Lower lobe of right lung (tissue), 2 donors: ENCODE data around the gene UNC13D. TPM values are rescaled to one million over a fixed set of nuclear protein-coding genes. Genes with fewer than 3 reads are reported as not detected.

Experiments
- ATAC-seq, 2 donors: fragments of 200-7000 bp; cut with Tn5 transposase; one replicate each; pipeline ENCODE4 v1.9.1; 2020 to 2022; ENCODE audit warnings: mild to moderate bottlenecking in 2 of 2, moderate library complexity in 2 of 2
- DNase-seq: peaks from one replicate; pipeline ENCODE4 v3.0.0-alpha.2; 2020
- H3K27ac ChIP-seq: fragments of 200-600 bp; one replicate; pipeline ENCODE4 v1.8.0; 2022
- H3K27me3 ChIP-seq: fragments of 200-600 bp; one replicate; pipeline ENCODE4 v1.8.0; 2022; ENCODE audit warnings: low read depth
- H3K36me3 ChIP-seq: fragments of 200-600 bp; one replicate; pipeline ENCODE4 v1.8.0; 2022; ENCODE audit warnings: mild to moderate bottlenecking
- H3K4me1 ChIP-seq: fragments of 200-600 bp; one replicate; pipeline ENCODE4 v1.8.0; 2022
- H3K4me3 ChIP-seq: fragments of 200-600 bp; one replicate; pipeline ENCODE4 v1.8.0; 2022; ENCODE audit warnings: mild to moderate bottlenecking
- H3K9me3 ChIP-seq: fragments of 200-600 bp; one replicate; pipeline ENCODE4 v1.8.0; 2022
- CTCF ChIP-seq: fragments of 200-600 bp; IDR thresholded peaks from one replicate; pipeline ENCODE4 v1.8.0; 2022; ENCODE audit warnings: antibody characterized with exemption, mild to moderate bottlenecking
- intact Hi-C: fragments of 100-400 bp; cut with DNase I; formaldehyde crosslinking; loops from one replicate; pipeline ENCODE4 v1.11.0; 2022
- total RNA-seq: library from RNA; stranded (reverse); fragmentation: NEBNext Ultra II Directional; extraction: Animal tissue kit (Norgen Biotek cat#: 25700); gene quantifications from one replicate; pipeline ENCODE4 v1.2.1, GENCODE V29; 2021
- donor health status: DM: no; HTN: yes; CAD: no; lungs with severe emphysema.

The UNC13D gene
- total RNA-seq, 1 donor from 2014 or later, result 118 TPM

- no peak for TF ChIP-seq CTCF
- Histone ChIP-seq H3K9me3 (no peaks in the 10 kb centered on the region), H3K4me1 (peaks cover 35% of the 10 kb centered on the region), H3K36me3 (peaks cover 8% of the 10 kb centered on the region), H3K27ac (no peak overlapping the region), H3K4me3 (no peak overlapping the region), H3K27me3 (no peaks in the 10 kb centered on the region)
- DNase-seq (no peak), ATAC-seq (no peak)
- intact Hi-C loops, result no loop called here
These were observed 36.1 kb upstream of the UNC13D start for GRCh38 chr17:75880266-75880665.

DNA sequence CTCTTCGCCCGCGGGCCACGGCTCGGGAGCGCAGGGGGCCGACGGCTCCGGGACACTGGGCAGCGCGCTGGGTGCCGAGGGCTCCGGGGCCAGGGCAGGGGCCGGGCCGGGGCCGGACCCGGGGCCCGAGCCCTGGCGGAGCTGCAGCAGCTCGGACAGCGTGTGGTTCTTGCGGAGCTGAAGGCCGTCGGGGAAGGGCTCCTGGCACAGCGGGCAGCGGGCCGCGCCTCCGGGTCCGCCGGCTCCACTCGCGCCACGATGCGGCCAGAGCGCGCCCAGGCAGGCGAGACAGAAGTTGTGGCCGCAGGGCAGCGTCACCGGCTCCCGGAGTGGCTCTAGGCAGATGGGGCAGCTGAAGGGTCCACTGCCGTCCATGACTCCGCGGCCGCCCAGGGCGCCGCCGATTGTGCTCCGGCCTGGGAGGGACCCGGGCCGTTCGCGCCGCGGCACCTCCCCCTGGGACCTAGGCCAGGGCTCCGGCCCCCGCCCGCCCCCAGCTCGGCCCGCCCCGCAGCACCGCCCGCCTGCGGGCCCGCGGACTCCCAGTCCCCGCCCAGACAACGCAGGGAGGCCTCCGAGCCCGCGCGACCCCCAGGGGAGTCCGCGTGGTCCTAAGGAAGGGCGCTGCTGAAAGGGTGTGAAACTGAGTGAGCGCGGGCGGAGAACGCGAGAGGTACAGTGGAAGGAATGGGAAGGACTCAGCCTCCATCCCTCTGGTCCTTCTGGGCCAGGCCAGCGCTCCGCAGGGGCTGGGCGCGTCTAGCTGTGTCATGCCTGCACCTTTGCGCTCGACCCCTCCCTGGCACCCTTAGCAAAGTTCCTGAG lies 34.2 kb upstream of the UNC13D start, which contains the start of gene TRIM47:
Gene TRIM47, minus strand, starts transcription at position 408 of the 825 bp plus-strand sequence. Its CDS starts 33 bp downstream, at position 375.
- ATAC-seq (peak; percentile 58 to 63), DNase-seq (peak; percentile 73)
- H3K9me3 ChIP-seq, result no peaks in the 10 kb centered on the region
- intact Hi-C loops, result no loop called here
- no peak for TF ChIP-seq CTCF
- peak within 1 kb of the TSS; percentile 93 for H3K27ac ChIP-seq
- H3K27me3 ChIP-seq, result no peaks in the 10 kb centered on the region
- H3K4me3 ChIP-seq, result peak within 1 kb of the TSS; percentile 67
- H3K4me1 ChIP-seq, result peaks cover 48% of the 10 kb centered on the region
- peaks cover 25% of the 10 kb centered on the region for H3K36me3 ChIP-seq

DNA sequence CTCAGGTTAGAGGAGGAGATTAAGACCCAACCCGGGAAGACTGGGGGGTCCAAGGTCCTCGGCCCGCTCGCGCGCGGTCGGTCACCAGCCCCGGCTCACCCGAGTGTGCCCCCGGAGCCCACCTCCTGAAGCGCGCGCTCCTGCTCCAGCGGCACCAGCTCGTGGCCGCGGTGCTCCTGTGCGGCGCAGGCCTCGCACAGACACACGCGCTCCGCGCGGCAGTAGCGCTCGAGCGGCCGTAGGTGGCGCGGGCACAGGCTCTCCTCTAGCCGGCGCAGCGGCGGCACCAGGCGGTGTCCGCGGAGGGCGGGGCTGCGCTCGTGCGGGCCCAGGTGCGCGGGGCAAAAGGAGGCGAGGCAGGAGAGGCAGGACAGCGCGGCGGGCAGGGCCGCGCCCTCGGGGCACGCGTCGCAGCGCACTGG lies 33.6 kb upstream of the UNC13D start:
- H3K4me1 ChIP-seq, result peaks cover 54% of the 10 kb centered on the region

DNA sequence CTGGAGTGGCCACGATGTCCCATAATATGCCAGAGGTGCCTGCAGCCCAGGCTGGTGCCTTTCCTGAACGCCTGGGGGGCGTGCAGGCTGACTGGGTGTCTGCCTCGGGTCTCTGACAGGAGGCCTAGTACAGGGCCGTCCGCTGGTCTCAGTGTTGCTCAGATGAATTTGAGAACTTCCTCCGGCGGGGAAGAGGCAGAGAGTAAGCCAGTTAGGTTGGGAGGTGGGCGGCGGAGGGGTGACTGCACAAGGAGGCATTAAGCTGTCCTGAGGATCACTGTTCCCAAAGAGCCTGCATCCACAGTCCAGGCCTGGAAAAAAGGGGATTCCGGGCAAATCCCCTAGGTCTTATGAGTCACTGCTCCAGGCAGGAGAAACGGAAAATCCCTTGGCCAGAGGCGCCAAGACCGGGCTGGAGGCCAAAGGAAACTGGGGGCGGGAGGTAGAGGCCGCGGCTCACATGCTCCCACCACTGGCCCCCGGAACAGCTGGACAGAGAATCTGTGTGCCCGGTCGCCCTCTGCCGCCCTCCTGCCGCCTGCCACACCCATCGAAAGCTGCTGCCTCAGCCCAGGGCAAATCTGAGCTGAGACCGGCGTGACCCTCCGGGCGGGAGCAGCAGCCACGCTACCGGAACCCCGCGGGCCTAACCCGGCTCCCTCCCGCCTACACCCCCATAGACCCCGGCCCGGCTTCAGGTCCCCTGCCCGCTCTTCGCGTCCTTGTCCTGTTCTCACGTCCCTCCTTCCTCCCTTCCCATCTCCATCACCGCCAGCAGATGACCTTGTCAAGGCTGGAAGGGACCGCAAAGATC lies 32.9 kb upstream of the UNC13D start:
- intact Hi-C loops, result no loop called here
- H3K4me1 ChIP-seq, result peaks cover 60% of the 10 kb centered on the region
- peak; percentile 85 for DNase-seq
- no peaks in the 10 kb centered on the region for H3K9me3 ChIP-seq
- H3K4me3 ChIP-seq, result peak overlapping the region; percentile 67
- peak overlapping the region; percentile 93 for H3K27ac ChIP-seq
- peak; percentile 63 to 75 for ATAC-seq
- H3K36me3 ChIP-seq, result peaks cover 25% of the 10 kb centered on the region
- no peaks in the 10 kb centered on the region for H3K27me3 ChIP-seq
- TF ChIP-seq CTCF, result no peak

More for the DNA sequence above, 33.6 kb upstream of the UNC13D start:
- H3K36me3 ChIP-seq, result peaks cover 25% of the 10 kb centered on the region
- no peaks in the 10 kb centered on the region for H3K9me3 ChIP-seq
- peak overlapping the region; percentile 67 for H3K4me3 ChIP-seq
- peak; percentile 49 for TF ChIP-seq CTCF
- intact Hi-C loops, result no loop called here
- DNase-seq (peak; percentile 86), ATAC-seq (peak; percentile 83 to 84)
- peak overlapping the region; percentile 93 for H3K27ac ChIP-seq
- H3K27me3 ChIP-seq, result no peaks in the 10 kb centered on the region

GRCh38 chr17:75876190-75876937 lies 32.2 kb upstream of the UNC13D start:
- peak; percentile 47 to 51 for ATAC-seq

More at GRCh38 chr17:75876190-75876937, 32.2 kb upstream of the UNC13D start:
- intact Hi-C loops, result no loop called here
- peak; percentile 73 for DNase-seq
- Histone ChIP-seq H3K36me3 (peaks cover 25% of the 10 kb centered on the region), H3K4me1 (peaks cover 60% of the 10 kb centered on the region), H3K27ac (peak overlapping the region; percentile 93), H3K27me3 (no peaks in the 10 kb centered on the region), H3K4me3 (peak overlapping the region; percentile 67), H3K9me3 (no peaks in the 10 kb centered on the region)
- no peak for TF ChIP-seq CTCF
